Measurements from ENCODE around the gene FBXO22. TPM values are rescaled to one million over a fixed set of nuclear protein-coding genes. Genes with fewer than 3 reads are reported as not detected.

FBXO22 gene
- total and polyA plus RNA-seq, 2 of the 13 experiments (the other 11 are each of a cell fraction or from before 2014, with no cell fraction given) = 45.7 to 112 TPM

GRCh38 chr15:75903331-75904239, at the start of gene FBXO22 (continued):
- TF ChIP-seq ZBTB10 (CRISPR knock-in tag; IDR thresholded peaks at IDR 0.05; ENCODE audit: borderline replicate concordance) = peak; percentile 78
- TF ChIP-seq ZNF557 (CRISPR knock-in tag; IDR thresholded peaks at IDR 0.05) = no peak
- peak; percentile 57; the same call in 1 of the 2 replicates for TF ChIP-seq TFAP4 (IDR thresholded peaks at IDR 0.05; ENCODE audit: borderline replicate concordance, low read depth)
- TF ChIP-seq ZNF546 (CRISPR knock-in tag; conservative IDR thresholded peaks at IDR 0.05) = peak; percentile 91
- peak; percentile 82 for TF ChIP-seq SP4 (CRISPR knock-in tag; IDR thresholded peaks at IDR 0.05)
- peak; percentile 89 for TF ChIP-seq XRCC5 (optimal IDR thresholded peaks at IDR 0.05; ENCODE audit: low read length)
- 0 out of 2 replicates have a peak, but pooled peaks have one; percentile 68 for TF ChIP-seq HNRNPUL1 (IDR thresholded peaks at IDR 0.05; ENCODE audit: low read depth, low read length)
- TF ChIP-seq POLR2AphosphoS5 (IDR thresholded peaks at IDR 0.05; ENCODE audit: low read depth, low read length) = peak; percentile 83
- TF ChIP-seq, protein P1, sequence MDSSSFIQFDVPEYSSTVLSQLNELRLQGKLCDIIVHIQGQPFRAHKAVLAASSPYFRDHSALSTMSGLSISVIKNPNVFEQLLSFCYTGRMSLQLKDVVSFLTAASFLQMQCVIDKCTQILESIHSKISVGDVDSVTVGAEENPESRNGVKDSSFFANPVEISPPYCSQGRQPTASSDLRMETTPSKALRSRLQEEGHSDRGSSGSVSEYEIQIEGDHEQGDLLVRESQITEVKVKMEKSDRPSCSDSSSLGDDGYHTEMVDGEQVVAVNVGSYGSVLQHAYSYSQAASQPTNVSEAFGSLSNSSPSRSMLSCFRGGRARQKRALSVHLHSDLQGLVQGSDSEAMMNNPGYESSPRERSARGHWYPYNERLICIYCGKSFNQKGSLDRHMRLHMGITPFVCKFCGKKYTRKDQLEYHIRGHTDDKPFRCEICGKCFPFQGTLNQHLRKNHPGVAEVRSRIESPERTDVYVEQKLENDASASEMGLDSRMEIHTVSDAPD (CRISPR knock-in tag; IDR thresholded peaks at IDR 0.05) = peak; percentile 61; the same call in 1 of the 2 replicates
- peak; percentile 45 for TF ChIP-seq NCOA2 (CRISPR knock-in tag; IDR thresholded peaks at IDR 0.05)
- TF ChIP-seq SMAD9 (CRISPR knock-in tag; IDR thresholded peaks at IDR 0.05) = 0 out of 2 replicates have a peak, but pooled peaks have one; percentile 47
- no peak for TF ChIP-seq CBX2 (IDR thresholded peaks at IDR 0.05; ENCODE audit: low read depth, low read length)
- no peak for TF ChIP-seq CBX2 (CRISPR knock-in tag; IDR thresholded peaks at IDR 0.05; ENCODE audit: low read depth)
- peak; percentile 60; the same call in 1 of the 2 replicates for TF ChIP-seq GATAD2A (CRISPR knock-in tag; IDR thresholded peaks at IDR 0.05)
- 0 out of 2 replicates have a peak, but pooled peaks have one; percentile 41 for TF ChIP-seq ZNF773 (CRISPR knock-in tag; IDR thresholded peaks at IDR 0.05; ENCODE audit: borderline replicate concordance)
- peak; percentile 90 for TF ChIP-seq ZBTB38 (CRISPR knock-in tag; IDR thresholded peaks at IDR 0.05)
- TF ChIP-seq NR2C2 (CRISPR knock-in tag; IDR thresholded peaks at IDR 0.05; ENCODE audit: borderline replicate concordance) = peak; percentile 57; the same call in 1 of the 2 replicates
- TF ChIP-seq MTF1 (CRISPR knock-in tag; IDR thresholded peaks at IDR 0.05) = 0 out of 2 replicates have a peak, but pooled peaks have one; percentile 38
- TF ChIP-seq HNRNPK (IDR thresholded peaks at IDR 0.05; ENCODE audit: low read depth, low read length, poor library complexity, severe bottlenecking) = peak; percentile 21
- TF ChIP-seq ZBTB21 (CRISPR knock-in tag; IDR thresholded peaks at IDR 0.05) = peak; percentile 58
- peak; percentile 89 to 90 for TF ChIP-seq HMGXB4 (CRISPR knock-in tag; IDR thresholded peaks at IDR 0.05; ENCODE audit: borderline replicate concordance in 1 of 2, low read depth in 1 of 2)
- TF ChIP-seq ZNF788 (CRISPR knock-in tag; IDR thresholded peaks at IDR 0.05; ENCODE audit: borderline replicate concordance) = peak; percentile 96
- TF ChIP-seq ZNF382 (CRISPR knock-in tag; IDR thresholded peaks at IDR 0.05; ENCODE audit: borderline replicate concordance) = no peak

Data from HepG2 (cell line).